A673 (cell line): Measurements from ENCODE around the gene ACCSL.

ENCODE experiments used
- CTCF ChIP-seq: fragments of 300-800, 200-600 bp; sonication (generic); conservative IDR thresholded peaks from 2 replicates; pipeline ENCODE4 v1.5.1; 2017; ENCODE audit warnings: low read depth, mild to moderate bottlenecking, antibody characterized with exemption, low read length, moderate library complexity, mixed read lengths
- EZH2 ChIP-seq: fragments of 200-600 bp; sonication (generic); IDR thresholded peaks from 2 replicates; pipeline ENCODE4 v1.6.1; 2017; ENCODE audit warnings: borderline replicate concordance, low read depth, mild to moderate bottlenecking, mixed read lengths, antibody characterized with exemption, low read length; ENCODE audit not compliant: poor library complexity, severe bottlenecking

- TF ChIP-seq CTCF (no peak), EZH2 (no peak)
Measured at GRCh38 chr11:44029507-44029845, 18.3 kb upstream of the ACCSL start.
